RWPE2 (cell line): ENCODE results near the gene DTL.
"Not testable (repeated sequence)": the region's sequence is repeated elsewhere in the genome, so short reads cannot be mapped to it uniquely, and the experiment has no call there.

ENCODE experiments used
- ATAC-seq: fragments of 200-7000 bp; cut with Tn5 transposase; 3 replicates; pipeline ENCODE4 v1.9.1; 2021; ENCODE audit warnings: low read depth
- DNase-seq: peaks from one replicate; pipeline ENCODE4 v3.0.0-alpha.2; 2020; ENCODE audit warnings: low spot score
- H3K27ac ChIP-seq: fragments of 450-650 bp; 2 replicates; pipeline ENCODE4 v1.5.1; 2017; ENCODE audit warnings: mild to moderate bottlenecking; ENCODE audit not compliant: poor library complexity, severe bottlenecking
- H3K27me3 ChIP-seq: fragments of 250-450 bp; sonication (Bioruptor Pico); 2 replicates; pipeline ENCODE4 v1.5.1; 2021; ENCODE audit warnings: mild to moderate bottlenecking, moderate library complexity; ENCODE audit not compliant: insufficient read depth, poor library complexity, severe bottlenecking
- H3K36me3 ChIP-seq: fragments of 250-450 bp; sonication (Bioruptor Pico); 2 replicates; pipeline ENCODE4 v1.5.1; 2020; ENCODE audit warnings: low read depth, mild to moderate bottlenecking, moderate library complexity
- H3K4me1 ChIP-seq: fragments of 250-450 bp; sonication (Bioruptor Pico); 2 replicates; pipeline ENCODE4 v1.5.1; 2021; ENCODE audit warnings: mild to moderate bottlenecking, moderate library complexity; ENCODE audit not compliant: insufficient read depth, poor library complexity, severe bottlenecking
- H3K4me3 ChIP-seq: fragments of 250-450 bp; sonication (Bioruptor Pico); 2 replicates; pipeline ENCODE4 v1.5.1; 2021; ENCODE audit warnings: mild to moderate bottlenecking, moderate library complexity; ENCODE audit not compliant: severe bottlenecking
- H3K9me3 ChIP-seq: fragments of 250-450 bp; sonication (Bioruptor Pico); 2 replicates; pipeline ENCODE4 v1.5.1; 2021; ENCODE audit warnings: mild to moderate bottlenecking, moderate library complexity; ENCODE audit not compliant: severe bottlenecking
- TF ChIP-seq, protein P1 (sequence below): fragments of 450-650 bp; IDR thresholded peaks from one replicate; pipeline ENCODE4 v1.5.1; 2017; ENCODE audit warnings: mild to moderate bottlenecking, moderate library complexity; ENCODE audit not compliant: poor library complexity, severe bottlenecking

Gene DTL

DNA sequence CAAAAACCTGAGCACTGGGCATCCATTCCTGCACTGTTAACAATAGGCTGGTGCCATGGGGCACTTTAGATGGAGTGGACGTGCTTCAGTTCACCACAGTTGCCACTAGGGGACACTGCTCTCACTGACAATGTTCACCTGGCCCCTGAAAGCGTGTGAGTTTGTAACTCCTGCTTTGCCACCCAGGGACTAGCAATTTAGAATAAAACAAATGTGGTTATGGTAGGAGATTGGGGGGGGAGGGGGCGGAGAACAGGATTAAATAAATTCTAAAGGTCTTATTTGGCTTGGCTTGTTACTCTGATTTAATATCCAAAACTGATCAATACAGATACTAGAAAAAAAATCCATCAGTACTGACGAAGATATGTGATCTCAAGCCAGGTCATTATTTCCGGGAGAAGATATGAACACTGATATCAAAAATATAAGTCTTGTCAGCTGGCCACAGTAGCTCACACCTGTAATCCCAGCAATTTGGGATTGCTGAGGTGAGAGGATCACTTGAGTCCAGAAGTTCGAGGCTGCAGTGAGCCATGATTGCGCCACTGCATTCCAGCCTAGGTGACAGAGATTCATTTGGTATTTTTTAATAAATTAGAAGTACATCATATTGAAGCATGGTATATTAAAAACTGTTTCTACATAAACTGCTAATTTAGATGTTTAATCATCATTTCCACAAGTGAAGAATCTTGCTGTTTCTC is 23.4 kb upstream of the DTL start:
- H3K4me3 ChIP-seq: no peak overlapping the region
- H3K4me1 ChIP-seq: no peaks in the 10 kb centered on the region
- TF ChIP-seq, protein P1, sequence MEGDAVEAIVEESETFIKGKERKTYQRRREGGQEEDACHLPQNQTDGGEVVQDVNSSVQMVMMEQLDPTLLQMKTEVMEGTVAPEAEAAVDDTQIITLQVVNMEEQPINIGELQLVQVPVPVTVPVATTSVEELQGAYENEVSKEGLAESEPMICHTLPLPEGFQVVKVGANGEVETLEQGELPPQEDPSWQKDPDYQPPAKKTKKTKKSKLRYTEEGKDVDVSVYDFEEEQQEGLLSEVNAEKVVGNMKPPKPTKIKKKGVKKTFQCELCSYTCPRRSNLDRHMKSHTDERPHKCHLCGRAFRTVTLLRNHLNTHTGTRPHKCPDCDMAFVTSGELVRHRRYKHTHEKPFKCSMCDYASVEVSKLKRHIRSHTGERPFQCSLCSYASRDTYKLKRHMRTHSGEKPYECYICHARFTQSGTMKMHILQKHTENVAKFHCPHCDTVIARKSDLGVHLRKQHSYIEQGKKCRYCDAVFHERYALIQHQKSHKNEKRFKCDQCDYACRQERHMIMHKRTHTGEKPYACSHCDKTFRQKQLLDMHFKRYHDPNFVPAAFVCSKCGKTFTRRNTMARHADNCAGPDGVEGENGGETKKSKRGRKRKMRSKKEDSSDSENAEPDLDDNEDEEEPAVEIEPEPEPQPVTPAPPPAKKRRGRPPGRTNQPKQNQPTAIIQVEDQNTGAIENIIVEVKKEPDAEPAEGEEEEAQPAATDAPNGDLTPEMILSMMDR: peak; percentile 85
- peak; percentile 76; the same call in 2 of the 3 replicates for ATAC-seq
- no peak for DNase-seq
- no peaks in the 10 kb centered on the region for H3K9me3 ChIP-seq
- no peaks in the 10 kb centered on the region for H3K27me3 ChIP-seq
- H3K27ac ChIP-seq: no peak overlapping the region
- H3K36me3 ChIP-seq: peaks cover 7% of the 10 kb centered on the region; the same call in 1 of the 2 replicates

DNA sequence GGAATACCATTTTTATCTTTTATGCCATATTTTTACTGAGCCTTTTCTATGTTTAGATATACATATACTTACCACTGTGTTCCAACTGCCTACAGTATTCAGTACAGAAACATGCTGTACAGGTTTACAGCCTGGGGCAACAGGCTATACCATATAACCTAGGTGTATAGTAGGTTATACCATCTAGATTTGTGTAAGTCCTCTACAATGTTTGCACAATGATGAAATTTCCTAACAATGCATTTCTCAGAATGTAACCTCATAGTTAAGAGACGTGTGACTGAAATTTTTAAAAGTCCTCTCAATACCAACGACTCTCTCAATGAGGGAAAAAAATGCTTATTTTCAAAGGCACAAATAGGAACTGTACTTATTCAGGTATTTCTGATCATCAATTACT is 21.9 kb upstream of the DTL start:
- Histone ChIP-seq H3K27ac (no peak overlapping the region), H3K4me1 (no peaks in the 10 kb centered on the region), H3K4me3 (no peak overlapping the region), H3K36me3 (peaks cover 6% of the 10 kb centered on the region; the same call in 1 of the 2 replicates), H3K9me3 (no peaks in the 10 kb centered on the region), H3K27me3 (no peaks in the 10 kb centered on the region)
- DNase-seq (no peak), ATAC-seq (no peak)
- TF ChIP-seq, protein P1: no peak

DNA sequence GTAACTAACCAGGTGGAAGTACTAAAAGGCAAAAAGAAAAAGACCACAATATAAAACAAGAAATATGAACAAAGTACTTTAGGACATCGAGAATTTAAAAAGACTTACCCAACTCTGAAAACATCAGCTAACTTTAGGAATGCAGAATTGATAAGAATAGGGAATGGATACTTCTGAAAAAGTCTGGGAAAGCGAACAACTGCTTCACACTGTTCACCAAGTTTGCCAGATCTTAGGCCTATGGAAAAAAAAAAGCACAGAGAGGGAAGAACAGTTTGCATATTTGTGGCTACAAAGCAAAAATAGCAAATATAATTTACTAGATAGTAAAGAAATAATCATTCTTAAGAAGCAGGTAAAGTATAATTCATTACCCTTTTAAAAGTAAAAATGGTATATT is 14.6 kb upstream of the DTL start:
- H3K36me3 ChIP-seq: no peaks in the 10 kb centered on the region

DNA sequence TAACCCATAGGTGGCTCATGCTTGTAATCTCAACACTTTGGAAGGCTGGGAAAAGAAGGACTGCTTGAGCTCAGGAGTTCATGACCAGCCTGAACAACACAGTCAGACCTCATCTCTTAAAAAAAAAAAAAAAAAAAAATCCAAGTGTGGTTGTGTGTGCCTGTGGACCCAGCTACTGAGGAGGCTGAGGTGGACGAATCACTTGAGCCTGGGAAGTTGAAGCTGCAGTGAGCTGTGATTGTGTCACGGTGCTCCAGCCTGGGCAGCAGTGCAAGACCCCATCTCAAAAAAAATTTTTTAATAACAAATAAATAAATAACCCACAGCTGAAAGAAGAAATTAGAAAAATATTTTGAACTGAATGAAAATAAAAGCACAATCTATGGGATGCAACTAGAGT is 14.0 kb upstream of the DTL start:
- Histone ChIP-seq H3K36me3 (no peaks in the 10 kb centered on the region), H3K27ac (no peak overlapping the region), H3K4me3 (no peak overlapping the region), H3K9me3 (no peaks in the 10 kb centered on the region), H3K4me1 (no peaks in the 10 kb centered on the region), H3K27me3 (no peaks in the 10 kb centered on the region)
- DNase-seq (no peak), ATAC-seq (no peak)
- TF ChIP-seq, protein P1: no peak

More for the DNA sequence above, 14.6 kb upstream of the DTL start:
- Histone ChIP-seq H3K27me3 (no peaks in the 10 kb centered on the region), H3K9me3 (no peaks in the 10 kb centered on the region), H3K27ac (no peak overlapping the region), H3K4me3 (no peak overlapping the region), H3K4me1 (no peaks in the 10 kb centered on the region)
- TF ChIP-seq, protein P1: no peak
- ATAC-seq: no peak
- no peak for DNase-seq

DNA sequence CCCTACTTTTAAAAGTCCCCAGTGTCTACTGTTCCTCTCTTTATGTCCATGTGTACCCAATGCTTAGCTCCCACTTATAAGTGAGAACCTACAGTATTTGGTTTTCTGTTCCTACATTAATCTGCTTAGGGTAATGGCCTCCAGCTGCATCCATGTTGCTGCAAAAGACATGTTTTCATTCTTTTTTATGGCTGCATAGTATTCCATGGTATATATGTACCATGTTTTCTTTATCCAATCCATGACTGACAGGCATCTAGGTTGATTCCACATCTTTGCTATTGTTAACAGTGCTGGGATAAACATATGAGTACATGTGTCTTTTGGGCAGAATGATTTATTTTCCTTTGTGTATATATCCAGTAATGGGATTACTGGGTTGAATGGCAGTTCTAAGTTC is 12.6 kb upstream of the DTL start:
- not testable (repeated sequence) for H3K4me1 ChIP-seq

More for the DNA sequence above, 12.6 kb upstream of the DTL start:
- not testable (repeated sequence) for DNase-seq, ATAC-seq, H3K27me3 ChIP-seq, H3K27ac ChIP-seq, H3K36me3 ChIP-seq, H3K4me3 ChIP-seq, H3K9me3 ChIP-seq
